Measurements from ENCODE around the gene NLK.

DNA sequence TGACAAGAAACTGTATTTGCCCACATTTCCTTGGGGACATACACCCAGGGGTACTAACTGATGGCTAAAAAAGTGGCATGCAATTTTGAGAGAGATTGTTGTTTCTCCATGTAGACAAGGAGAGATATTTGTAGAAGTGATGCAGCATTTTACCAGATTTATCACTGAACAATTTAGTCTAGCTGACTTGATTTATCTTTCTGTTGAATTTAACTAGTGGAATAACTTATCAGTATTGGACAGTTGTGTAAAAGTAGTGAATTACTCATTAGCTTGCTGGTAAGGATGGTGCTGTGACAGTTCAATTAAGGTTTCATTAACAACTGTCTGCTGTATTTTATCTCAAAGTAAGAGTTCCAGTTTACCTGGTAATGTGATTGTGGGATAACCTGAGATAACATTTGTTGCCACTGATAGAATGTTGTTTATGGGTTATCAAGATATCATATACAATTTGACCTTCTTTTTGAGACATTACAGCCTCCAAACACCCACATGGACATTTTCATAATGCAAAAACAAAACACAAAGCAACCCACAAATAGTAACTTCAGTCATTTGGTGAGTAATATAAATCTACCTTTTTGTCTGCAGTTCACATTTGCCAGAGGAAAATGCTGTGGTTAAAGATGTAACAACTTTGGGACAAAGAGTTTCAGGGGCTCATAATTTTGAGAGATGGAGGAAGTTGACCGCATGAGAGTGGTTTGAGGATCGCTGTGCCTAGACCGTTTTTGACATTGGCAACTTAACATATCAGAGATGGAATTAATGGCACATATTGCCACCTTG, 3.8 kb downstream of the NLK start:
- TF ChIP-seq, protein P1, sequence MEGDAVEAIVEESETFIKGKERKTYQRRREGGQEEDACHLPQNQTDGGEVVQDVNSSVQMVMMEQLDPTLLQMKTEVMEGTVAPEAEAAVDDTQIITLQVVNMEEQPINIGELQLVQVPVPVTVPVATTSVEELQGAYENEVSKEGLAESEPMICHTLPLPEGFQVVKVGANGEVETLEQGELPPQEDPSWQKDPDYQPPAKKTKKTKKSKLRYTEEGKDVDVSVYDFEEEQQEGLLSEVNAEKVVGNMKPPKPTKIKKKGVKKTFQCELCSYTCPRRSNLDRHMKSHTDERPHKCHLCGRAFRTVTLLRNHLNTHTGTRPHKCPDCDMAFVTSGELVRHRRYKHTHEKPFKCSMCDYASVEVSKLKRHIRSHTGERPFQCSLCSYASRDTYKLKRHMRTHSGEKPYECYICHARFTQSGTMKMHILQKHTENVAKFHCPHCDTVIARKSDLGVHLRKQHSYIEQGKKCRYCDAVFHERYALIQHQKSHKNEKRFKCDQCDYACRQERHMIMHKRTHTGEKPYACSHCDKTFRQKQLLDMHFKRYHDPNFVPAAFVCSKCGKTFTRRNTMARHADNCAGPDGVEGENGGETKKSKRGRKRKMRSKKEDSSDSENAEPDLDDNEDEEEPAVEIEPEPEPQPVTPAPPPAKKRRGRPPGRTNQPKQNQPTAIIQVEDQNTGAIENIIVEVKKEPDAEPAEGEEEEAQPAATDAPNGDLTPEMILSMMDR (IDR thresholded peaks at IDR 0.05 in 2 of 3, conservative IDR thresholded peaks at IDR 0.05 in 1 of 3; ENCODE audit: borderline replicate concordance in 1 of 3, insufficient read depth in 1 of 3, low read depth in 2 of 3, low read length in 2 of 3), result no peak
- TF ChIP-seq EGR1 (IDR thresholded peaks at IDR 0.05; ENCODE audit: low read depth) (no peak), ZNF274 (IDR thresholded peaks at IDR 0.05; ENCODE audit: low read depth, low read length) (no peak), SP1 (IDR thresholded peaks at IDR 0.05; ENCODE audit: low read depth) (no peak), POLR2A (IDR thresholded peaks at IDR 0.05; ENCODE audit: borderline replicate concordance, extremely low read depth, insufficient read depth, insufficient read length) (no peak), RAD21 (IDR thresholded peaks at IDR 0.05; ENCODE audit: low read depth) (no peak)
- TF ChIP-seq, protein P2, sequence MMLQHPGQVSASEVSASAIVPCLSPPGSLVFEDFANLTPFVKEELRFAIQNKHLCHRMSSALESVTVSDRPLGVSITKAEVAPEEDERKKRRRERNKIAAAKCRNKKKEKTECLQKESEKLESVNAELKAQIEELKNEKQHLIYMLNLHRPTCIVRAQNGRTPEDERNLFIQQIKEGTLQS (IDR thresholded peaks at IDR 0.05), result no peak

All from HCT116 (cell line).